Astrocyte (in vitro differentiated cells and primary cell): ENCODE data around the gene UBR4. TPM values are rescaled to one million over a fixed set of nuclear protein-coding genes. Genes with fewer than 3 reads are reported as not detected.

ENCODE experiments used
- DNase-seq: peaks from one replicate; pipeline ENCODE4 v3.0.0-alpha.2; 2010; ENCODE audit warnings: low read depth
- FAIRE-seq: peaks from 2 replicates; lab custom pipeline; 2011; peaks lifted over from hg19 to GRCh38; lab: Jason Lieb, UNC
- H2AFZ ChIP-seq: 2 replicates; pipeline ENCODE4 v1.6.0; 2012; ENCODE audit warnings: low read depth, low read length, inconsistent platforms
- H3K27ac ChIP-seq: 2 replicates; pipeline ENCODE4 v1.5.1; 2011; ENCODE audit warnings: low read depth, low read length, inconsistent platforms
- H3K27me3 ChIP-seq: 2 replicates; pipeline ENCODE4 v1.6.0; 2011; ENCODE audit warnings: low read length, inconsistent platforms; ENCODE audit not compliant: insufficient read depth
- H3K36me3 ChIP-seq: 2 replicates; pipeline ENCODE4 v1.5.1; 2011; ENCODE audit warnings: low read length, inconsistent platforms; ENCODE audit not compliant: insufficient read depth
- H3K4me1 ChIP-seq: 2 replicates; pipeline ENCODE4 v1.5.1; 2011; ENCODE audit warnings: low read length, inconsistent platforms; ENCODE audit not compliant: insufficient read depth
- H3K4me2 ChIP-seq: 2 replicates; pipeline ENCODE4 v1.6.0; 2012; ENCODE audit warnings: low read length, inconsistent platforms
- H3K4me3 ChIP-seq: 2 replicates; pipeline ENCODE4 v1.5.1; 2011; ENCODE audit warnings: low read depth, mild to moderate bottlenecking, low read length, inconsistent platforms; ENCODE audit not compliant: insufficient read depth
- H3K79me2 ChIP-seq: 2 replicates; pipeline ENCODE4 v1.6.0; 2012; ENCODE audit warnings: mild to moderate bottlenecking, low read length, inconsistent platforms; ENCODE audit not compliant: insufficient read depth
- H3K9ac ChIP-seq: 2 replicates; pipeline ENCODE4 v1.6.0; 2012; ENCODE audit warnings: mild to moderate bottlenecking, low read length, inconsistent platforms
- H3K9me3 ChIP-seq: 2 replicates; pipeline ENCODE4 v1.5.1; 2012; ENCODE audit warnings: low read depth, mild to moderate bottlenecking, low read length, inconsistent platforms; ENCODE audit not compliant: insufficient read depth
- H4K20me1 ChIP-seq: 2 replicates; pipeline ENCODE4 v1.6.0; 2012; ENCODE audit warnings: low read length, inconsistent platforms; ENCODE audit not compliant: insufficient read depth
- H3K27ac Mint-ChIP-seq: one replicate; pipeline ENCODE4 v1.8.0; 2021; ENCODE audit warnings: mild to moderate bottlenecking, mixed read lengths; ENCODE audit not compliant: unreplicated experiment
- H3K27me3 Mint-ChIP-seq: one replicate; pipeline ENCODE4 v1.8.0; 2021; ENCODE audit warnings: low read depth, mixed read lengths; ENCODE audit not compliant: unreplicated experiment
- H3K36me3 Mint-ChIP-seq: one replicate; pipeline ENCODE4 v1.8.0; 2021; ENCODE audit warnings: low read depth, mixed read lengths; ENCODE audit not compliant: unreplicated experiment
- H3K4me1 Mint-ChIP-seq: one replicate; pipeline ENCODE4 v1.8.0; 2021; ENCODE audit warnings: low read depth, mixed read lengths; ENCODE audit not compliant: unreplicated experiment
- H3K4me3 Mint-ChIP-seq: one replicate; pipeline ENCODE4 v1.8.0; 2021; ENCODE audit warnings: mild to moderate bottlenecking, moderate library complexity, mixed read lengths; ENCODE audit not compliant: unreplicated experiment
- H3K9me3 Mint-ChIP-seq: one replicate; pipeline ENCODE4 v1.8.0; 2021; ENCODE audit warnings: mild to moderate bottlenecking, mixed read lengths; ENCODE audit not compliant: unreplicated experiment
- CTCF ChIP-seq: IDR thresholded peaks from 2 replicates; pipeline ENCODE4 v1.5.1; 2011; ENCODE audit warnings: low read depth, mild to moderate bottlenecking, inconsistent platforms, low read length, moderate library complexity; ENCODE audit not compliant: insufficient read depth
- EZH2 ChIP-seq: IDR thresholded peaks from 2 replicates; pipeline ENCODE4 v1.6.1; 2012; ENCODE audit warnings: mild to moderate bottlenecking, low read length, inconsistent platforms; ENCODE audit not compliant: insufficient read depth
- total RNA-seq: library from RNA; stranded (reverse); gene quantifications from 2 replicates; pipeline ENCODE4 v1.2.1, GENCODE V29; 2021

Gene UBR4
- total RNA-seq, 1 donor from 2014 or later = 153 TPM

GRCh38 chr1:19076841-19077616 is 133.0 kb downstream of the UBR4 start:
- Mint-ChIP-seq H3K4me3 (no peak overlapping the region), H3K36me3 (peaks cover 52% of the 10 kb centered on the region), H3K9me3 (no peaks in the 10 kb centered on the region), H3K27me3 (no peaks in the 10 kb centered on the region), H3K4me1 (peaks cover 23% of the 10 kb centered on the region), H3K27ac (no peak overlapping the region)
- H3K27me3 ChIP-seq = no peaks in the 10 kb centered on the region
- no peak overlapping the region for H3K27ac ChIP-seq
- H4K20me1 ChIP-seq = peaks cover 20% of the 10 kb centered on the region
- DNase-seq (no peak), FAIRE-seq (no peak)
- H2AFZ ChIP-seq = no peak overlapping the region
- no peaks in the 10 kb centered on the region for H3K9me3 ChIP-seq
- no peak for TF ChIP-seq CTCF
- TF ChIP-seq EZH2 = no peak
- H3K4me3 ChIP-seq = no peak overlapping the region
- H3K4me1 ChIP-seq = peaks cover 31% of the 10 kb centered on the region
- H3K36me3 ChIP-seq = peaks cover 73% of the 10 kb centered on the region
- H3K9ac ChIP-seq = no peak overlapping the region
- no peak overlapping the region for H3K4me2 ChIP-seq
- no peaks in the 10 kb centered on the region for H3K79me2 ChIP-seq

- peaks cover 8% of the 10 kb centered on the region for H3K4me1 Mint-ChIP-seq
- H3K9ac ChIP-seq = peak overlapping the region; percentile 12
- peak overlapping the region; percentile 8 for H3K4me2 ChIP-seq
- H3K36me3 ChIP-seq = peaks cover 60% of the 10 kb centered on the region
- H3K4me3 Mint-ChIP-seq = no peak overlapping the region
- peaks cover 20% of the 10 kb centered on the region for H4K20me1 ChIP-seq
- TF ChIP-seq EZH2 (no peak), CTCF (no peak)
- H3K27me3 ChIP-seq = no peaks in the 10 kb centered on the region
- H2AFZ ChIP-seq = no peak overlapping the region
- peaks cover 45% of the 10 kb centered on the region for H3K36me3 Mint-ChIP-seq
- FAIRE-seq (no peak), DNase-seq (peak; percentile 37)
- no peak overlapping the region for H3K27ac ChIP-seq
- no peaks in the 10 kb centered on the region for H3K79me2 ChIP-seq
- H3K27ac Mint-ChIP-seq = no peak overlapping the region
- no peak overlapping the region for H3K4me3 ChIP-seq
- H3K4me1 ChIP-seq = peaks cover 13% of the 10 kb centered on the region
- H3K9me3 ChIP-seq = no peaks in the 10 kb centered on the region
- H3K27me3 Mint-ChIP-seq = no peaks in the 10 kb centered on the region
- no peaks in the 10 kb centered on the region for H3K9me3 Mint-ChIP-seq
Observed at GRCh38 chr1:19074902-19075721, 135.0 kb downstream of the UBR4 start.
